ENCODE measurements around the gene PNP. TPM values are rescaled to one million over a fixed set of nuclear protein-coding genes. Genes with fewer than 3 reads are reported as not detected.

PNP gene
- total and polyA plus RNA-seq, 2 donors (not counting 3 experiments of a cell fraction or from before 2014, with no cell fraction given): 245 to 271 TPM

- CTCF ChIA-PET: no interaction called here
- H3K4me2 ChIP-seq (ENCODE audit: insufficient read depth, low read length): no peak overlapping the region
- H3K9me3 ChIP-seq (replicated peaks; ENCODE audit: control insufficient read depth, insufficient read depth, low read length): no peaks in the 10 kb centered on the region
- BruUV-seq (replicated peaks): no TSS peak
- no peak overlapping the region for H2AFZ ChIP-seq (ENCODE audit: low read depth, low read length)
- H3K36me3 ChIP-seq (ENCODE audit: control insufficient read depth in 2 of 2, extremely low read depth in 1 of 2, insufficient read depth in 2 of 2, low read length in 2 of 2): no peaks in the 10 kb centered on the region
- no peaks in the 10 kb centered on the region for H3K79me2 ChIP-seq (ENCODE audit: control insufficient read depth, insufficient read depth, low read length)
- no peaks in the 10 kb centered on the region for H4K20me1 ChIP-seq (replicated peaks; ENCODE audit: control insufficient read depth, extremely low read depth, insufficient read depth, low read length)
- no peak overlapping the region for H3K27ac ChIP-seq (ENCODE audit: insufficient read depth, low read depth, low read length)
- no peaks in the 10 kb centered on the region for H3K9me1 ChIP-seq (replicated peaks; ENCODE audit: control insufficient read depth, extremely low read depth, insufficient read depth, low read length)
- intact Hi-C loops (cut with micrococcal nuclease) (no loop called here), dilution Hi-C loops (cut with MboI; ENCODE audit: extremely low pct_ligation_motif_present, low sequenced_read_pairs) (no loop called here)
- POLR2A ChIA-PET: interaction anchor here (0.6 kb wide), 1 partner anchor 8 kb away, joined by 5 read pairs; no protein-coding TSS in a partner anchor
- no peak overlapping the region for H3K9ac ChIP-seq (replicated peaks; ENCODE audit: extremely low read depth, insufficient read depth, low read length)
- H3K27me3 ChIP-seq (ENCODE audit: control insufficient read depth in 2 of 2, insufficient read depth in 2 of 2, low read length in 2 of 2): peaks cover 6 to 16% of the 10 kb centered on the region in 2 experiments
- no peak for DNase-seq (ENCODE audit: low read depth, low spot score)
- no peak for FAIRE-seq
- peaks cover 8% of the 10 kb centered on the region for H3K4me1 ChIP-seq (ENCODE audit: control insufficient read depth, extremely low read depth, insufficient read depth, low read length)
- H3K4me3 ChIP-seq (replicated peaks in 1 of 3; ENCODE audit: insufficient read depth in 1 of 3, low read depth in 1 of 3, low read length in 3 of 3): no peak overlapping the region
- no peak for TF ChIP-seq EZH2 (IDR thresholded peaks at IDR 0.05; ENCODE audit: borderline replicate concordance, low read depth, low read length, severe bottlenecking)
- no peak for TF ChIP-seq JUN (IDR thresholded peaks at IDR 0.05; ENCODE audit: borderline replicate concordance, insufficient read depth, insufficient read length, low read depth)
- TF ChIP-seq GATA2 (IDR thresholded peaks at IDR 0.05; ENCODE audit: insufficient read depth, insufficient read length, low read depth, low read length): no peak
- no peak for TF ChIP-seq POLR2AphosphoS5 (IDR thresholded peaks at IDR 0.05; ENCODE audit: insufficient read depth, low read depth, low read length)
- no peak for TF ChIP-seq FOS (IDR thresholded peaks at IDR 0.05; ENCODE audit: borderline replicate concordance, insufficient read depth, low read length)
- TF ChIP-seq POLR2A (IDR thresholded peaks at IDR 0.05; ENCODE audit: low read depth, low read length): no peak
- TF ChIP-seq MYC (IDR thresholded peaks at IDR 0.05; ENCODE audit: low read depth, low read length): no peak
- no peak for TF ChIP-seq CTCF (IDR thresholded peaks at IDR 0.05; ENCODE audit: extremely low read depth in 1 of 2, insufficient read depth in 1 of 2, low read depth in 1 of 2, low read length in 2 of 2)
- TF ChIP-seq MAX (IDR thresholded peaks at IDR 0.05; ENCODE audit: insufficient read depth, insufficient read length): no peak
These were observed 30.5 kb upstream of the PNP start for GRCh38 chr14:20438664-20439063.
